Heart right ventricle (tissue), 16 donors: Measurements from ENCODE around the gene COPS8. TPM values are rescaled to one million over a fixed set of nuclear protein-coding genes. Genes with fewer than 3 reads are reported as not detected.

Source experiments
- ATAC-seq, 8 donors: fragments of 200-7000 bp; cut with Tn5 transposase; one replicate each; pipeline ENCODE4 v1.9.1; 2020; ENCODE audit warnings: mild to moderate bottlenecking in 8 of 8, moderate library complexity in 8 of 8, moderate number of reproducible peaks in 1 of 8
- DNase-seq, 2 donors: peaks; one replicate each; pipeline ENCODE4 v3.0.0-alpha.2; 2020
- H3K27ac ChIP-seq, 10 donors: fragments of 200-600 bp; sonication (generic) in 2 of 10; one replicate each; pipeline versions ENCODE4 v1.5.0 to v1.8.0; 2020 to 2022; ENCODE audit warnings: mild to moderate bottlenecking in 3 of 10
- H3K27me3 ChIP-seq, 7 donors: fragments of 200-600 bp; one replicate each; pipeline ENCODE4 v1.8.0; 2021 to 2022; ENCODE audit warnings: mild to moderate bottlenecking in 2 of 7
- H3K36me3 ChIP-seq, 9 donors: fragments of 200-600 bp; sonication (generic) in 1 of 9; one replicate each; pipeline versions ENCODE4 v1.5.0 to v1.8.0; 2020 to 2022; ENCODE audit warnings: mild to moderate bottlenecking in 2 of 9
- H3K4me1 ChIP-seq, 9 donors: fragments of 200-600 bp; sonication (generic) in 1 of 9; one replicate each; pipeline versions ENCODE4 v1.5.0 to v1.8.0; 2020 to 2022; ENCODE audit warnings: mild to moderate bottlenecking in 4 of 9
- H3K4me3 ChIP-seq, 10 donors: fragments of 200-600 bp; sonication (generic) in 2 of 10; one replicate each; pipeline versions ENCODE4 v1.5.0 to v1.8.0; 2020 to 2022; ENCODE audit warnings: mild to moderate bottlenecking in 7 of 10, moderate library complexity in 2 of 10
- H3K9me3 ChIP-seq, 11 donors: fragments of 200-600 bp in 10 of 11; sonication (generic) in 2 of 11; one replicate each; pipeline versions ENCODE4 v1.5.0 to v1.8.0; 2013 to 2022; ENCODE audit warnings: mild to moderate bottlenecking in 2 of 11, control low read depth in 1 of 11, moderate library complexity in 1 of 11
- WGBS, 2 donors: extraction: QIAGEN DNeasy Blood & Tissue Kit; methylation state at CpG; one replicate each; pipeline ENCODE4 v1.1.7; 2013; ENCODE audit warnings: inconsistent platforms in 1 of 2; 5-methylcytosine and 5-hydroxymethylcytosine counted together
- intact Hi-C, 10 donors: fragments of 100-400 bp; cut with DNase I; formaldehyde crosslinking; loops; one replicate each; pipeline versions ENCODE4 v1.11.1 to v1.14.2; 2022
- polyA plus RNA-seq, 2 donors: library from polyadenylated mRNA; stranded (reverse); fragments of 200-250 nt; gene quantifications; one replicate each; pipeline ENCODE4 v1.2.3, GENCODE V29; 2013
- total RNA-seq, 10 donors: library from RNA; stranded (reverse); fragmentation: NEBNext Ultra II Directional in 3 of 10; extraction: Animal tissue kit (Norgen Biotek cat#: 25700) in 3 of 10; gene quantifications; one replicate each; pipeline versions ENCODE4 v1.2.1 to v1.2.4, GENCODE V29; 2021 to 2023
- TF ChIP-seq, protein P1 (sequence below), 9 donors: fragments of 200-600 bp; sonication (generic) in 2 of 9; IDR thresholded peaks; one replicate each; pipeline versions ENCODE4 v1.5.0 to v1.8.0; 2021 to 2022; ENCODE audit warnings: antibody characterized with exemption in 9 of 9, mild to moderate bottlenecking in 5 of 9, moderate library complexity in 1 of 9
- donor health status: Arrhythmogenic right ventricular cardiomyopathy.
- donor health status: ischemic (EF 13 %, LVEDD 7.1; RV severe dilation, severe dysfunction).
- donor health status: healthy with polysubstance abuse.
- donor health status: DM: no; HTN: yes; CAD: no.
- donor health status: DM: no; HTN: no; CAD: no.
- donor health status: ischemic (EF 25% LVEDD 6.9; RV normal size, moderate dysfunction).
- donor health status: ischemic (EF 25% LVEDD 5.7; RV mildly dilated, moderate dysfunction).
- donor health status: healthy.
- donor health status: DM: yes; HTN: yes; CAD: no.
- donor health status: Ischemic cardiomyopathy.
- donor health status: ischemic (EF 35%, LVEDD 5.7; RV mildly dilated, moderate dysfunction).
- donor health status: nonischemic (EF 11% LVEDD 7.7; RV severe dilation, severe dysfunction).
- donor health status: DM: yes; HTN: yes; CAD: no.
- donor health status: PGD.
- donor health status: ischemic (EF 29% LVEDD 5.4; RV normal size, mild dysfunction).
- donor health status: nonischemic (EF 23%, LVEDD 6.1; RV moderate dilation, normal function).

COPS8 gene
- total and polyA plus RNA-seq, 12 donors = 22.0 to 143 (median 92.2) TPM

- Histone ChIP-seq H3K36me3 (no peaks in the 10 kb centered on the region), H3K9me3 (peaks cover 0 to 22% (median 10%) of the 10 kb centered on the region in 11 donors), H3K4me1 (peaks cover 0 to 10% (median 0%) of the 10 kb centered on the region in 9 donors), H3K27me3 (peaks cover 0 to 3% (median 0%) of the 10 kb centered on the region in 7 donors), H3K27ac (no peak overlapping the region), H3K4me3 (no peak overlapping the region)
- no peak for DNase-seq
- 97 to 100% methylated on average over 1 of the region's 1 CpG for WGBS, 2 donors
- ATAC-seq = no peak
- intact Hi-C loops = no loop called here
- TF ChIP-seq, protein P1, sequence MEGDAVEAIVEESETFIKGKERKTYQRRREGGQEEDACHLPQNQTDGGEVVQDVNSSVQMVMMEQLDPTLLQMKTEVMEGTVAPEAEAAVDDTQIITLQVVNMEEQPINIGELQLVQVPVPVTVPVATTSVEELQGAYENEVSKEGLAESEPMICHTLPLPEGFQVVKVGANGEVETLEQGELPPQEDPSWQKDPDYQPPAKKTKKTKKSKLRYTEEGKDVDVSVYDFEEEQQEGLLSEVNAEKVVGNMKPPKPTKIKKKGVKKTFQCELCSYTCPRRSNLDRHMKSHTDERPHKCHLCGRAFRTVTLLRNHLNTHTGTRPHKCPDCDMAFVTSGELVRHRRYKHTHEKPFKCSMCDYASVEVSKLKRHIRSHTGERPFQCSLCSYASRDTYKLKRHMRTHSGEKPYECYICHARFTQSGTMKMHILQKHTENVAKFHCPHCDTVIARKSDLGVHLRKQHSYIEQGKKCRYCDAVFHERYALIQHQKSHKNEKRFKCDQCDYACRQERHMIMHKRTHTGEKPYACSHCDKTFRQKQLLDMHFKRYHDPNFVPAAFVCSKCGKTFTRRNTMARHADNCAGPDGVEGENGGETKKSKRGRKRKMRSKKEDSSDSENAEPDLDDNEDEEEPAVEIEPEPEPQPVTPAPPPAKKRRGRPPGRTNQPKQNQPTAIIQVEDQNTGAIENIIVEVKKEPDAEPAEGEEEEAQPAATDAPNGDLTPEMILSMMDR (IDR thresholded peaks at IDR 0.05) = no peak
Measured at GRCh38 chr2:237048595-237048994, 37.1 kb upstream of the COPS8 start.

DNA sequence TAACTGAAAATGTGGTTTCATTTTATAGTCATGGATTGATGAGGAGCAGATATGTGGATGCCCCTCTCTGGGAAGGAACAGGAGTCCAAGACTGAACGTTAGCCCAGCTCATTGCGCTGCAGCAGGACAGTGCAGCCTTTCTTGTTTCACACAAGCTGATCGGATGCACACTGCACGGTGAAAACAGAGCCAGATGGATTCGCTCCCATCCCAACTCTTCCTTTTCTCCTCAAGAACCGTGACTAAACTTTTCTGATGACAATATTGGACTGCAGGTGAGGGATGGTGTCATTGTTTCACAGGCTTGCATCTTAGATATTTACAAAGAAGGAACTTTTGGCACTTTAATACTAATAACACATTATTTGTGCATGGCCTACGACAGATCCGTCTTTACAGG lies 33.8 kb upstream of the COPS8 start:
- no peaks in the 10 kb centered on the region for H3K36me3 ChIP-seq
- intact Hi-C loops = loop anchor here in 1 of 10 donors (10.0 kb wide), 1 partner anchor 1277 kb away; no protein-coding TSS in a partner anchor
- peaks cover 0 to 22% (median 10%) of the 10 kb centered on the region in 11 donors for H3K9me3 ChIP-seq
- no peaks in the 10 kb centered on the region for H3K27me3 ChIP-seq
- DNase-seq = no peak
- H3K4me1 ChIP-seq = no peaks in the 10 kb centered on the region
- H3K27ac ChIP-seq = no peak overlapping the region
- TF ChIP-seq, protein P1 (IDR thresholded peaks at IDR 0.05) = no peak
- ATAC-seq = no peak
- WGBS, 2 donors = 91 to 92% methylated on average over 8 of the region's 8 CpGs
- no peak overlapping the region for H3K4me3 ChIP-seq

DNA sequence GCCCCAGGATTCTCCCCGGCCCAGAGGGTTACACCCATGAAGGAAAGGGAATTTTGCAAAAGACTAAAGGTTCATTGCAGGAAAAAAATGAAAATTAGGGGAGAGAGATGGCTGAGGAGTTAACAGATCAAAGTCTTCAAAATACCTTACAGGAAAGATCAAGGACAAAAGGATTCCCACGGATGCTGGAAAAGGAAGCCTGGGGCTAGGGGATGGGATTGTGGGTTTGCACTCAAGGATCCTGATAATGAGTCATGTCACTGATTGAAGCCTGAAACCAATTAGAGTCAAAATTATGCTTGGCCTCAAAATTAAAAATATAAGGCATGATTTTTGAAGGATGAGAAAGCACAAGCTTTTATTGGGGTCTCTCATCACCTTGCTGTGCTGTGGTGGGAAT lies 32.6 kb upstream of the COPS8 start:
- H3K36me3 ChIP-seq = no peaks in the 10 kb centered on the region
- H3K27ac ChIP-seq = no peak overlapping the region
- no peak for ATAC-seq
- no peaks in the 10 kb centered on the region for H3K27me3 ChIP-seq
- WGBS, 2 donors = 76 to 90% methylated on average over 2 of the region's 2 CpGs
- peaks cover 0 to 18% (median 10%) of the 10 kb centered on the region in 11 donors for H3K9me3 ChIP-seq
- TF ChIP-seq, protein P1 (IDR thresholded peaks at IDR 0.05) = no peak
- DNase-seq = no peak
- intact Hi-C loops = loop anchor here in 1 of 10 donors (10.0 kb wide), 1 partner anchor 1278 kb away; no protein-coding TSS in a partner anchor
- no peak overlapping the region for H3K4me3 ChIP-seq
- no peaks in the 10 kb centered on the region for H3K4me1 ChIP-seq

DNA sequence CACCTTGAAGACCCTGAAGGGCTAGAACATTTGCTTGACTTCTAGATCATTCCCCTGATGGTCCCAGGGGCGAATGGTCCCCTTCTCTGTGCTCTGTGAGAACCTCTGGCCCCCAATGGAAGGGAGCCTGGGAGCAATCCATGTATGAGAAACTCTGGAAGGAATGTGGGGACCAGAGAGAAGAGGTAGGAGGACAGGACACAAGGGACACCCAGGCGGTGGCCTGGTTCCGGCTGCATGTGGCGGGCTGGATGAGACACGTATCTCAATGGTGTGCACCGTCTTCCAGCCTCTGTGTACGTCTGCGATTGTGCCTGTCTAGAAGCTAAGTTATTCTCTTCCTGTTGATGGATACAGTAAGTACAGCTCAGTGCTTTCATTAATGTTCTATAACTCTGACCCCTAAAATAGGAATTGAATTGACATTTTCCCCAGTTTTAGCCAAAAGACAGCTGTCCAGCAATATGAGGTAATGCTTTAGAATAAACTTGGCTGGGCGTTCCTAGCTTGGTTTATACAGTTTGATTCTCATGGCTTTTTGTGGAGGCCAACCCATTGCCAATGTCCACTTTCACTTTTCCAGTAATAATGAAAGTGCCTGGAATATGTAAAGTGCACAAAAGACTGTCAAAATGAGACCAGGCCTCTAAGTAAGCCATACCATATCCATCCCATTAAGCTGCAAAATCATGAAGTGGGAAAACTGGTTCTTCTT lies 30.1 kb upstream of the COPS8 start:
- TF ChIP-seq, protein P1 (IDR thresholded peaks at IDR 0.05) = no peak
- H3K4me1 ChIP-seq = peaks cover 0 to 3% (median 2%) of the 10 kb centered on the region in 9 donors

More for the DNA sequence above, 30.1 kb upstream of the COPS8 start:
- Histone ChIP-seq H3K27ac (no peak overlapping the region), H3K27me3 (no peaks in the 10 kb centered on the region), H3K9me3 (no peaks in the 10 kb centered on the region), H3K36me3 (no peaks in the 10 kb centered on the region), H3K4me3 (no peak overlapping the region)
- no peak for DNase-seq
- intact Hi-C loops = loop anchor here in 1 of 10 donors (10.0 kb wide), 1 partner anchor 1281 kb away; no protein-coding TSS in a partner anchor
- no peak for ATAC-seq
- WGBS, 2 donors = 90 to 91% methylated on average over 9 of the region's 9 CpGs
